GM18507 (cell line): Measurements from ENCODE around the gene GSTA5.
A peak's percentile ranks its signal among the peaks of the same experiment; 100 is the strongest.
"Not testable (repeated sequence)": the region's sequence is repeated elsewhere in the genome, so short reads cannot be mapped to it uniquely, and the experiment has no call there.

Source experiments
- DNase-seq: peaks from one replicate; pipeline ENCODE4 v3.0.0; 2011; ENCODE audit warnings: low read depth; ENCODE audit not compliant: insufficient read length; ENCODE audit errors: extremely low spot score
- FAIRE-seq: peaks from 2 replicates; lab custom pipeline; 2011; peaks lifted over from hg19 to GRCh38; lab: Jason Lieb, UNC

The GSTA5 gene

GRCh38 chr6:52839124-52840055, 1.2 kb downstream of the GSTA5 start:
- peak; percentile 18 for DNase-seq
- peak; percentile 49 for FAIRE-seq

GRCh38 chr6:52834481-52834880, 6.1 kb downstream of the GSTA5 start:
- FAIRE-seq, result no peak

GRCh38 chr6:52830869-52831268, 9.7 kb downstream of the GSTA5 start:
- FAIRE-seq, result not testable (repeated sequence)

More at GRCh38 chr6:52834481-52834880, 6.1 kb downstream of the GSTA5 start:
- no peak for DNase-seq

GRCh38 chr6:52829046-52829817, 11.4 kb downstream of the GSTA5 start:
- no peak for DNase-seq
- FAIRE-seq, result no peak

More at GRCh38 chr6:52830869-52831268, 9.7 kb downstream of the GSTA5 start:
- DNase-seq, result not testable (repeated sequence)

- not testable (repeated sequence) for FAIRE-seq, DNase-seq
These were observed 12.0 kb downstream of the GSTA5 start for GRCh38 chr6:52828621-52829020.

GRCh38 chr6:52827073-52827783, 13.4 kb downstream of the GSTA5 start:
- peak; percentile 15 for FAIRE-seq
- DNase-seq, result not testable (repeated sequence)

GRCh38 chr6:52826513-52826912, 14.1 kb downstream of the GSTA5 start:
- DNase-seq (no peak), FAIRE-seq (no peak)

- not testable (repeated sequence) for DNase-seq, FAIRE-seq
These were observed 14.6 kb downstream of the GSTA5 start for GRCh38 chr6:52825900-52826459.

GRCh38 chr6:52825270-52825793, 15.3 kb downstream of the GSTA5 start:
- FAIRE-seq, result not testable (repeated sequence)

GRCh38 chr6:52821842-52822241, 18.8 kb downstream of the GSTA5 start:
- no peak for FAIRE-seq

More at GRCh38 chr6:52825270-52825793, 15.3 kb downstream of the GSTA5 start:
- DNase-seq, result not testable (repeated sequence)

GRCh38 chr6:52820198-52820597, 20.4 kb downstream of the GSTA5 start:
- DNase-seq (no peak), FAIRE-seq (no peak)

More at GRCh38 chr6:52821842-52822241, 18.8 kb downstream of the GSTA5 start:
- no peak for DNase-seq

- peak; percentile 12 for DNase-seq
These were observed 25.2 kb downstream of the GSTA5 start for GRCh38 chr6:52815167-52816092.

GRCh38 chr6:52814545-52814944, 26.1 kb downstream of the GSTA5 start:
- not testable (repeated sequence) for FAIRE-seq

More at GRCh38 chr6:52815167-52816092, 25.2 kb downstream of the GSTA5 start:
- peak; percentile 87 for FAIRE-seq

GRCh38 chr6:52809777-52810176, 30.8 kb downstream of the GSTA5 start:
- not testable (repeated sequence) for DNase-seq, FAIRE-seq

More at GRCh38 chr6:52814545-52814944, 26.1 kb downstream of the GSTA5 start:
- not testable (repeated sequence) for DNase-seq

- no peak for FAIRE-seq
These were observed 32.0 kb downstream of the GSTA5 start for GRCh38 chr6:52808660-52809059.

GRCh38 chr6:52803668-52804255, 36.9 kb downstream of the GSTA5 start, which contains the start of gene GSTA1:
GSTA1 (minus strand) TSS chr6:52803816; CDS start chr6:52799267, 4,549 bp downstream.
- FAIRE-seq, DNase-seq: not testable (repeated sequence)

More at GRCh38 chr6:52808660-52809059, 32.0 kb downstream of the GSTA5 start:
- no peak for DNase-seq

- DNase-seq (no peak), FAIRE-seq (no peak)
These were observed 37.8 kb downstream of the GSTA5 start for GRCh38 chr6:52802806-52803205.
